Measurements from ENCODE around the gene ERC1.

- TF ChIP-seq RCOR1 (IDR thresholded peaks at IDR 0.05; ENCODE audit: borderline replicate concordance in 1 of 2, low read depth in 2 of 2, low read length in 2 of 2) (no peak), RBM39 (optimal IDR thresholded peaks at IDR 0.05; ENCODE audit: low read depth, low read length) (no peak), CTCF (IDR thresholded peaks at IDR 0.05 in 2 of 3, conservative IDR thresholded peaks at IDR 0.05 in 1 of 3; ENCODE audit: insufficient read depth in 2 of 3, low read depth in 1 of 3, low read length in 3 of 3) (no peak), TGIF2 (CRISPR knock-in tag; IDR thresholded peaks at IDR 0.05) (no peak), ZBTB8A (IDR thresholded peaks at IDR 0.05; ENCODE audit: partially characterized antibody) (no peak), TCF7L2 (IDR thresholded peaks at IDR 0.05; ENCODE audit: low read depth, low read length) (no peak), SMC3 (conservative IDR thresholded peaks at IDR 0.05; ENCODE audit: insufficient read depth, low read depth, low read length) (no peak), RFX5 (IDR thresholded peaks at IDR 0.05; ENCODE audit: low read depth, low read length) (no peak), RFX7 (CRISPR knock-in tag; IDR thresholded peaks at IDR 0.05) (no peak), BCLAF1 (IDR thresholded peaks at IDR 0.05; ENCODE audit: borderline replicate concordance in 1 of 2, control insufficient read depth in 1 of 2, low read depth in 2 of 2, low read length in 1 of 2) (no peak), IRF9 (tag; IDR thresholded peaks at IDR 0.05) (no peak)
Observed at GRCh38 chr12:1091350-1091749, 100.3 kb downstream of the ERC1 start.

Data from K562 (cell line).